ENCODE results near the gene HBB.

Gene HBB

DNA sequence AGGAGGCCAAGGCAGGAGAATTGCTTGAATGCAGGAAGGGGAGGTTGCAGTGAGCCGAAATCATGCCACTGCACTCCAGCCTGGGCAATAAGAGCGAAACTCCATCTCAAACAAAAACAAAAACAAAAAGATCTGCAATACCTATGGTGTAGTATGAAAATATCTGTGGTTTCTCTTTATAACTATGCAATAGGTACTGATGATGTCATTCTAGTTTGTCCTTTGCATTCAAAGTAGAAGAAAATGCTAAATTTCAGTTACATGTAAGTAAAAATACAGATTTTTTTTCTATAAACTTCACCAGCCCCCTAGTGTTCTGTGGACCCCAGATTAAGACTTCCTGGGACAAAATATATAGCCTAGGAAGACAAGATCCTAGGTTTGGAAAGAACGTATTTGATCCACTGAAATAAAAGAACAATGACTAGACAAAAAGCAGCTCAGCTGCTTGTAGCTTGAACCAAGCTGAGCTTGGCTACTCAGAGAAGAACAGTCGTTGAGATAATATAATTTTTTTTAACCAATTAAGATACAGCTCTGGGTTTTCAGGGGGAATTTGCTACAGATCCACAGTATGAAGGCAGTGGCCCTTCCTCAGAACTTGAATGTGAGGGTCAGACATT lies 45.6 kb upstream of the HBB start:
- no peak overlapping the region for H3K4me3 ChIP-seq (replicated peaks; ENCODE audit: insufficient read depth, low read length)
- DNase-seq (ENCODE audit: low read depth in 1 of 2, low spot score in 1 of 2), result no peak
- no peaks in the 10 kb centered on the region for H3K27me3 ChIP-seq (ENCODE audit: insufficient read depth, poor library complexity, severe bottlenecking)
- no peak for TF ChIP-seq GABPA (IDR thresholded peaks at IDR 0.05; ENCODE audit: low read depth)
- no peak overlapping the region for H3K27ac ChIP-seq (replicated peaks)

DNA sequence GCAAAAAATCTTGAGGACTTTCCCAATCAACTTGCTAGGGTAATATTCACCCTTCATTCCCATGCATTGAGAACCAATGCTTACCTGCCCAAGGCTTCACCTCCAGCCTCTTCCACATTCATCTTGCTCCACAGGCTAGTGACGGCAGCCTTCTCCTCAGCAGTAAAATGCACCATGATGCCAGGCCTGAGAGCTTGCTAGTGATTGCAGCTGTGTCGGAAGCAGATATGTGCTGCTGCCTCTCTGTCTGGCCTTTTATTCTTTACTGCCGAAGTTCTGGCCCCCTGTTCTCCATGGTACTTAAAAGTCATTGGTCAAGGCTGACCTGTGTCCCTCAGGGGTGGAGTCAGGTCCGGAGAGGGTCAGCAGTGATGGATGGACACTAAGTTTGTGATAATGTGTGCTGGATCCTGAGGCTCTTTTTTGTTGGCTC lies 42.9 kb upstream of the HBB start, which contains the start of gene HBE1:
Gene HBE1, minus strand, starts transcription at position 231 of the 433 bp plus-strand sequence. Its CDS starts 55 bp downstream, at position 176.
- Histone ChIP-seq H3K27ac (replicated peaks) (no peak within 1 kb of the TSS), H3K4me3 (replicated peaks; ENCODE audit: insufficient read depth, low read length) (no peak within 1 kb of the TSS), H3K27me3 (ENCODE audit: insufficient read depth, poor library complexity, severe bottlenecking) (no peaks in the 10 kb centered on the region)
- no peak for DNase-seq (ENCODE audit: low read depth in 1 of 2, low spot score in 1 of 2)
- TF ChIP-seq POLR2AphosphoS5 (IDR thresholded peaks at IDR 0.05; ENCODE audit: low read depth) (no peak), SPI1 (IDR thresholded peaks at IDR 0.05; ENCODE audit: borderline replicate concordance, low read depth) (no peak), GABPA (IDR thresholded peaks at IDR 0.05; ENCODE audit: low read depth) (no peak)
- TF ChIP-seq, protein P1, sequence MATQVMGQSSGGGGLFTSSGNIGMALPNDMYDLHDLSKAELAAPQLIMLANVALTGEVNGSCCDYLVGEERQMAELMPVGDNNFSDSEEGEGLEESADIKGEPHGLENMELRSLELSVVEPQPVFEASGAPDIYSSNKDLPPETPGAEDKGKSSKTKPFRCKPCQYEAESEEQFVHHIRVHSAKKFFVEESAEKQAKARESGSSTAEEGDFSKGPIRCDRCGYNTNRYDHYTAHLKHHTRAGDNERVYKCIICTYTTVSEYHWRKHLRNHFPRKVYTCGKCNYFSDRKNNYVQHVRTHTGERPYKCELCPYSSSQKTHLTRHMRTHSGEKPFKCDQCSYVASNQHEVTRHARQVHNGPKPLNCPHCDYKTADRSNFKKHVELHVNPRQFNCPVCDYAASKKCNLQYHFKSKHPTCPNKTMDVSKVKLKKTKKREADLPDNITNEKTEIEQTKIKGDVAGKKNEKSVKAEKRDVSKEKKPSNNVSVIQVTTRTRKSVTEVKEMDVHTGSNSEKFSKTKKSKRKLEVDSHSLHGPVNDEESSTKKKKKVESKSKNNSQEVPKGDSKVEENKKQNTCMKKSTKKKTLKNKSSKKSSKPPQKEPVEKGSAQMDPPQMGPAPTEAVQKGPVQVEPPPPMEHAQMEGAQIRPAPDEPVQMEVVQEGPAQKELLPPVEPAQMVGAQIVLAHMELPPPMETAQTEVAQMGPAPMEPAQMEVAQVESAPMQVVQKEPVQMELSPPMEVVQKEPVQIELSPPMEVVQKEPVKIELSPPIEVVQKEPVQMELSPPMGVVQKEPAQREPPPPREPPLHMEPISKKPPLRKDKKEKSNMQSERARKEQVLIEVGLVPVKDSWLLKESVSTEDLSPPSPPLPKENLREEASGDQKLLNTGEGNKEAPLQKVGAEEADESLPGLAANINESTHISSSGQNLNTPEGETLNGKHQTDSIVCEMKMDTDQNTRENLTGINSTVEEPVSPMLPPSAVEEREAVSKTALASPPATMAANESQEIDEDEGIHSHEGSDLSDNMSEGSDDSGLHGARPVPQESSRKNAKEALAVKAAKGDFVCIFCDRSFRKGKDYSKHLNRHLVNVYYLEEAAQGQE (IDR thresholded peaks at IDR 0.05; ENCODE audit: insufficient replicate concordance, low read depth), result no peak
- TF ChIP-seq, protein P2, sequence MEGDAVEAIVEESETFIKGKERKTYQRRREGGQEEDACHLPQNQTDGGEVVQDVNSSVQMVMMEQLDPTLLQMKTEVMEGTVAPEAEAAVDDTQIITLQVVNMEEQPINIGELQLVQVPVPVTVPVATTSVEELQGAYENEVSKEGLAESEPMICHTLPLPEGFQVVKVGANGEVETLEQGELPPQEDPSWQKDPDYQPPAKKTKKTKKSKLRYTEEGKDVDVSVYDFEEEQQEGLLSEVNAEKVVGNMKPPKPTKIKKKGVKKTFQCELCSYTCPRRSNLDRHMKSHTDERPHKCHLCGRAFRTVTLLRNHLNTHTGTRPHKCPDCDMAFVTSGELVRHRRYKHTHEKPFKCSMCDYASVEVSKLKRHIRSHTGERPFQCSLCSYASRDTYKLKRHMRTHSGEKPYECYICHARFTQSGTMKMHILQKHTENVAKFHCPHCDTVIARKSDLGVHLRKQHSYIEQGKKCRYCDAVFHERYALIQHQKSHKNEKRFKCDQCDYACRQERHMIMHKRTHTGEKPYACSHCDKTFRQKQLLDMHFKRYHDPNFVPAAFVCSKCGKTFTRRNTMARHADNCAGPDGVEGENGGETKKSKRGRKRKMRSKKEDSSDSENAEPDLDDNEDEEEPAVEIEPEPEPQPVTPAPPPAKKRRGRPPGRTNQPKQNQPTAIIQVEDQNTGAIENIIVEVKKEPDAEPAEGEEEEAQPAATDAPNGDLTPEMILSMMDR (IDR thresholded peaks at IDR 0.05; ENCODE audit: insufficient read depth, low read length), result no peak

DNA sequence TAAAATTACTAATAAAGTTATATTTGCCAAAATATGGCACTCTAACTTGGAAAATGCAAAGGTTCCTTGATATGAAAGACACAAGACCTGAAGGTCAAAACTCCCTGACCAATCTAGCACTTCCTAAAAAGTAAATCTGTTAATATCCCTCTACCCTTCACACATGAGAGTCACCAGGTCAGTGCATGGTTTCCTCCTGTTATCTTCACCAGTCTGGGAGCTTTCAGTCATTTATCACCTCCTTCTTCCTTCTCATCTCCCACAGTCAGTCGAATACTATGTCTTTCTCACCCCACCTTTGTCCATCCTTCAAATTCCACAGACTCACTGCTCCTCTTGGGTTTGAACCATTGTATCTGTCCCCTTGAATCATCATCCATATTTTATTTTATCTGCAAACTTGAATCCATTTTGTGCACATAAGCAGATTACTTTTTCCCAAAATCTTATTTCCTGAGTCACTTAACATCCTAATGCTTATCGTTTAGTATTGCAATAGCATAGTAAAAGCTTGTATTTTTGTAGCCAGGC lies 40.2 kb upstream of the HBB start:
- H3K27me3 ChIP-seq (ENCODE audit: insufficient read depth, poor library complexity, severe bottlenecking), result no peaks in the 10 kb centered on the region
- TF ChIP-seq SPI1 (IDR thresholded peaks at IDR 0.05; ENCODE audit: borderline replicate concordance, low read depth) (no peak), POLR2AphosphoS5 (IDR thresholded peaks at IDR 0.05; ENCODE audit: low read depth) (no peak), GABPA (IDR thresholded peaks at IDR 0.05; ENCODE audit: low read depth) (no peak)
- TF ChIP-seq, protein P1 (IDR thresholded peaks at IDR 0.05; ENCODE audit: insufficient replicate concordance, low read depth), result no peak
- TF ChIP-seq, protein P2 (IDR thresholded peaks at IDR 0.05; ENCODE audit: insufficient read depth, low read length), result no peak
- H3K4me3 ChIP-seq (replicated peaks; ENCODE audit: insufficient read depth, low read length), result no peak overlapping the region
- no peak for DNase-seq (ENCODE audit: low read depth in 1 of 2, low spot score in 1 of 2)
- H3K27ac ChIP-seq (replicated peaks), result no peak overlapping the region

DNA sequence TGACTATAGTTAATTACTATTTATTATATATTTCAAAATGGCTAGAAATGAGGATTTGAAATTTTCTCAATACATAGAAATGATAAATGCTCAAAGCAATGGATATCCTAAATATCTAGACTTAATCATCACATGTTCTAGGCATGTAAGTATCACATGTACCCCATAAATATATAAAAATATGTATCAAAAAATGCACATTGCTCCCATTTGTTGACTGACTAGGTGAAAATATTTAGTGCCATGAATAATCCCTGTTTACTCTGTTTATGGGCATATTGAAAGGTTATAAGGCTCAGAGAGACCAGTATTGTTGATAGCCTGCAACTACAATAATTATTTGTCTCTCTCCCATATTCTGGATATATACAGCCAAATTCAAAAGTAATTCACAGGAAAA lies 39.7 kb upstream of the HBB start:
- Histone ChIP-seq H3K27ac (replicated peaks) (no peak overlapping the region), H3K27me3 (ENCODE audit: insufficient read depth, poor library complexity, severe bottlenecking) (no peaks in the 10 kb centered on the region), H3K4me3 (replicated peaks; ENCODE audit: insufficient read depth, low read length) (no peak overlapping the region)
- DNase-seq (ENCODE audit: low read depth in 1 of 2, low spot score in 1 of 2), result no peak
- TF ChIP-seq, protein P2 (IDR thresholded peaks at IDR 0.05; ENCODE audit: insufficient read depth, low read length), result no peak
- TF ChIP-seq, protein P1 (IDR thresholded peaks at IDR 0.05; ENCODE audit: insufficient replicate concordance, low read depth), result no peak
- TF ChIP-seq POLR2AphosphoS5 (IDR thresholded peaks at IDR 0.05; ENCODE audit: low read depth) (no peak), GABPA (IDR thresholded peaks at IDR 0.05; ENCODE audit: low read depth) (no peak), SPI1 (IDR thresholded peaks at IDR 0.05; ENCODE audit: borderline replicate concordance, low read depth) (no peak)
